Calu3 (cell line): ENCODE results near the gene COPS7A. TPM values are rescaled to one million over a fixed set of nuclear protein-coding genes. Genes with fewer than 3 reads are reported as not detected.

Experiments
- BruUV-seq: library from RNA; stranded (reverse); fragments of 400-500 nt; replicated peaks from 2 replicates; lab custom pipeline; 2021; lab: Mats Ljungman, UMichigan
- CTCF ChIA-PET: fragments of 300-600 bp; sonication (Branson Sonifier 250); formaldehyde crosslinking; loops from one replicate; lab custom pipeline; 2022; ENCODE audit warnings: antibody characterized with exemption; lab: Charles Lee
- DNase-seq: peaks from one replicate; pipeline ENCODE4 v3.0.0; 2022
- H3K27ac Mint-ChIP-seq: one replicate; pipeline ENCODE4 v1.8.0; 2022; ENCODE audit warnings: mixed read lengths; ENCODE audit not compliant: unreplicated experiment
- H3K27me3 Mint-ChIP-seq: one replicate; pipeline ENCODE4 v1.8.0; 2022; ENCODE audit warnings: mixed read lengths; ENCODE audit not compliant: unreplicated experiment
- H3K36me3 Mint-ChIP-seq: one replicate; pipeline ENCODE4 v1.8.0; 2022; ENCODE audit warnings: mild to moderate bottlenecking, moderate library complexity, mixed read lengths; ENCODE audit not compliant: insufficient read depth, unreplicated experiment
- H3K4me1 Mint-ChIP-seq: one replicate; pipeline ENCODE4 v1.8.0; 2022; ENCODE audit warnings: mild to moderate bottlenecking, low read depth, mixed read lengths; ENCODE audit not compliant: unreplicated experiment
- H3K4me3 Mint-ChIP-seq: one replicate; pipeline ENCODE4 v1.8.0; 2022; ENCODE audit warnings: mild to moderate bottlenecking, low read depth, moderate library complexity, mixed read lengths; ENCODE audit not compliant: unreplicated experiment
- H3K9me3 Mint-ChIP-seq: one replicate; pipeline ENCODE4 v1.8.0; 2022; ENCODE audit warnings: low read depth, mixed read lengths; ENCODE audit not compliant: unreplicated experiment
- intact Hi-C: fragments of 100-400 bp; cut with micrococcal nuclease; formaldehyde crosslinking; loops from one replicate; pipeline ENCODE4 v1.10.0; 2022; ENCODE audit not compliant: unreplicated experiment
- total RNA-seq: library from RNA; stranded (reverse); gene quantifications from 2 replicates; pipeline ENCODE4 v1.2.3, GENCODE V29; 2022
- TF ChIP-seq, protein P1 (sequence below): fragments of 200-600 bp; IDR thresholded peaks from one replicate; pipeline ENCODE4 v1.8.0; 2022; ENCODE audit warnings: antibody characterized with exemption; ENCODE audit not compliant: unreplicated experiment

Gene COPS7A
- total RNA-seq, 1 experiment from 2014 or later, result 47.3 TPM

- TSS peak; percentile 86 for BruUV-seq
- Mint-ChIP-seq H3K4me1 (peaks cover 7% of the 10 kb centered on the region), H3K36me3 (peaks cover 40% of the 10 kb centered on the region), H3K27me3 (peaks cover 22% of the 10 kb centered on the region), H3K9me3 (no peaks in the 10 kb centered on the region), H3K4me3 (peak within 1 kb of the TSS; percentile 98), H3K27ac (peak within 1 kb of the TSS; percentile 88)
- CTCF ChIA-PET, result interaction anchor here (0.5 to 2.7 kb wide), 11 partner anchors 13 to 138 kb away, joined by 3 to 24 read pairs (median 4); partner anchors contain the start of genes CDCA3, COPS7A, GPR162 and PTMS
- peak; percentile 98 for DNase-seq
- TF ChIP-seq, protein P1, sequence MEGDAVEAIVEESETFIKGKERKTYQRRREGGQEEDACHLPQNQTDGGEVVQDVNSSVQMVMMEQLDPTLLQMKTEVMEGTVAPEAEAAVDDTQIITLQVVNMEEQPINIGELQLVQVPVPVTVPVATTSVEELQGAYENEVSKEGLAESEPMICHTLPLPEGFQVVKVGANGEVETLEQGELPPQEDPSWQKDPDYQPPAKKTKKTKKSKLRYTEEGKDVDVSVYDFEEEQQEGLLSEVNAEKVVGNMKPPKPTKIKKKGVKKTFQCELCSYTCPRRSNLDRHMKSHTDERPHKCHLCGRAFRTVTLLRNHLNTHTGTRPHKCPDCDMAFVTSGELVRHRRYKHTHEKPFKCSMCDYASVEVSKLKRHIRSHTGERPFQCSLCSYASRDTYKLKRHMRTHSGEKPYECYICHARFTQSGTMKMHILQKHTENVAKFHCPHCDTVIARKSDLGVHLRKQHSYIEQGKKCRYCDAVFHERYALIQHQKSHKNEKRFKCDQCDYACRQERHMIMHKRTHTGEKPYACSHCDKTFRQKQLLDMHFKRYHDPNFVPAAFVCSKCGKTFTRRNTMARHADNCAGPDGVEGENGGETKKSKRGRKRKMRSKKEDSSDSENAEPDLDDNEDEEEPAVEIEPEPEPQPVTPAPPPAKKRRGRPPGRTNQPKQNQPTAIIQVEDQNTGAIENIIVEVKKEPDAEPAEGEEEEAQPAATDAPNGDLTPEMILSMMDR, result peak; percentile 90
- intact Hi-C loops, result loop anchor here (2.0 kb wide), 2 partner anchors 26 to 82 kb away; no protein-coding TSS in a partner anchor
Measured at GRCh38 chr12:6752921-6753771, 29.3 kb downstream of the COPS7A start, which contains the start of gene MLF2. Gene MLF2 (minus strand): TSS chr12:6753141. CDS start chr12:6752334, 807 bp downstream.

DNA sequence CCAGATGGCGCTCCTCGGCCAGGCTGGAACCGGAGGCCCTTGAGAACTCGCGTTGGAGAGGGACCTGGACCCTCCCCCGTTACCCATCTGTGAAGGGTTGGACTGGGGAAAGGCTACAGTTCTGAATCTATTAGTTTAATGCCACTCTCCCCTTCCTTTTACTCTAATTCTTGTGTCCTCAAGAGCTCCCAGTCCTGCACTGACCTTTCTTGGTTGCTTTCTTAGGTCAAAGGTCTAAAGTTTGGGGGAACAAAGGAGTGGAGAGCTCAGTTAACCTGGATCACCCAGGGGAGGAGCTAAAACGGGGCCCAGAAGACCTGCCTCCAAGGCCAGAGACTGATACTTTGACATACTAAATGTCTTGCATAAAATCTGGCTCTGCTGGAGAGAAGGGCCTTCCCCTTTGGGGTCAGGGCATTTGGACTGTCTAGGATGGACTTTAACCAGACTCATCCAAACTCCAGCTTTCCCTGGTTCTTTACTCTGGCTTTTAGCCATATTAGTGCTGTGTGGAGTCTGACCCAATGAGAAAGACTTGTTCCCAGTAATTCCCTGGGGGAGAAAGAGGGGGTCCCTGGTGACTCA, 30.0 kb downstream of the COPS7A start:
- Mint-ChIP-seq H3K9me3 (no peaks in the 10 kb centered on the region), H3K27ac (peak overlapping the region; percentile 88), H3K4me1 (peaks cover 7% of the 10 kb centered on the region), H3K36me3 (peaks cover 35% of the 10 kb centered on the region), H3K27me3 (peaks cover 29% of the 10 kb centered on the region), H3K4me3 (peak overlapping the region; percentile 98)
- CTCF ChIA-PET, result interaction anchor here (0.9 to 2.7 kb wide), 8 partner anchors 13 to 98 kb away, joined by 4 to 24 read pairs (median 6); partner anchors contain the start of genes CDCA3, COPS7A, PTMS and USP5
- BruUV-seq, result no TSS peak
- TF ChIP-seq, protein P1, result no peak
- intact Hi-C loops, result loop anchor here (2.0 kb wide), 2 partner anchors 25 to 81 kb away; no protein-coding TSS in a partner anchor
- DNase-seq, result no peak

GRCh38 chr12:6754411-6754810, 30.6 kb downstream of the COPS7A start:
- Mint-ChIP-seq H3K27me3 (peaks cover 34% of the 10 kb centered on the region), H3K4me1 (peaks cover 7% of the 10 kb centered on the region), H3K9me3 (no peaks in the 10 kb centered on the region), H3K27ac (no peak overlapping the region), H3K4me3 (no peak overlapping the region), H3K36me3 (peaks cover 29% of the 10 kb centered on the region)
- CTCF ChIA-PET, result interaction anchor here (1.5 to 2.7 kb wide), 3 partner anchors 12 to 71 kb away, joined by 5 to 24 read pairs (median 7); partner anchors contain the start of gene PTMS
- intact Hi-C loops, result no loop called here
- TF ChIP-seq, protein P1, result no peak
- no TSS peak for BruUV-seq
- no peak for DNase-seq

GRCh38 chr12:6757028-6757690, 33.3 kb downstream of the COPS7A start:
- Mint-ChIP-seq H3K9me3 (no peaks in the 10 kb centered on the region), H3K4me1 (peaks cover 9% of the 10 kb centered on the region), H3K27ac (no peak overlapping the region), H3K4me3 (no peak overlapping the region), H3K27me3 (peaks cover 44% of the 10 kb centered on the region), H3K36me3 (peaks cover 17% of the 10 kb centered on the region)
- CTCF ChIA-PET, result no interaction called here
- intact Hi-C loops, result no loop called here
- no TSS peak for BruUV-seq
- TF ChIP-seq, protein P1, result no peak
- no peak for DNase-seq
